Body of pancreas (tissue), 4 donors: Measurements from ENCODE around the gene CYP27B1.

Source experiments
- POLR2A ChIP-seq, 3 donors: fragments of 450-650 bp; IDR thresholded peaks; one replicate each; pipeline ENCODE4 v1.6.1; 2016; ENCODE audit warnings: antibody characterized with exemption in 3 of 3, mild to moderate bottlenecking in 2 of 3
- TF ChIP-seq, protein P1 (sequence below), 7 experiments: fragments of 450-650 bp in 4 of 7; fragments of 200-600 bp in 3 of 7; sonication (generic) in 3 of 7; IDR thresholded peaks; one replicate each; pipeline ENCODE4 v1.5.1; 2016 to 2019; ENCODE audit warnings: antibody characterized with exemption in 7 of 7

DNA sequence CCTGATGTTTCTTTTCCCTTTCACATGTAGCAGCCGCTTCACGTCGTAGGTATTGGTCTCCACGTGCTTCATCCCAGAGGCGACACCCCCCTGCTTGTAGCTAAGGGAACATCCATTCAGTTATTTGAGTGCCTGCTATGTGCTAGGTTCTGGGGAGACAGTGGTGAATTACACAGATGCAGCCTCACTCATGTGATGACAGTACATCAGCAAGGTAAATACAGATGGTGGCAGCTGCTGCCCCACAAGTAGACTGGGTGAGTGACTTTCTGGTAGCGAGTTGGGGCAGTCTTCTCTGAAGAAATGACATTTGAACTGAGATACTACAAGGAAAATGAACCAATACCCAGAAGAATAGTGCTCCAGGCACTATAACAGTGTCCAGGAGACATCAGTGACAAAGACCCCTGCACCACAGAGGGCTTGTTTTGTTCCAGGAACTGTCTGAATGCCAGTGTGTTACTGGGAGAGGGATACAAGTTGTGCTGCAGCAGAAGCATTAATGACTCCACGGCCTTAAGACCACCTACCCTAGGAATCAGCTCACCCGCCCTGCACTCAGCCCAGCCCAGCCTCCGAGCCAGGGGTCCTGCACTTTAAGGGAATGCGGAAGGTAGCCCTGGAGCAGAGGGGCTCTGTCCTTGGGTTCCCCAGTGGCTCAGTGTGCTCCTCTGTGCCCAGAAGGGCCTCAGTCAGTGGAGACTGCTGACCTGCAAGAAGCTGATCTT is 44.3 kb upstream of the CYP27B1 start:
- TF ChIP-seq POLR2A (IDR thresholded peaks at IDR 0.05): no peak
- TF ChIP-seq, protein P1, sequence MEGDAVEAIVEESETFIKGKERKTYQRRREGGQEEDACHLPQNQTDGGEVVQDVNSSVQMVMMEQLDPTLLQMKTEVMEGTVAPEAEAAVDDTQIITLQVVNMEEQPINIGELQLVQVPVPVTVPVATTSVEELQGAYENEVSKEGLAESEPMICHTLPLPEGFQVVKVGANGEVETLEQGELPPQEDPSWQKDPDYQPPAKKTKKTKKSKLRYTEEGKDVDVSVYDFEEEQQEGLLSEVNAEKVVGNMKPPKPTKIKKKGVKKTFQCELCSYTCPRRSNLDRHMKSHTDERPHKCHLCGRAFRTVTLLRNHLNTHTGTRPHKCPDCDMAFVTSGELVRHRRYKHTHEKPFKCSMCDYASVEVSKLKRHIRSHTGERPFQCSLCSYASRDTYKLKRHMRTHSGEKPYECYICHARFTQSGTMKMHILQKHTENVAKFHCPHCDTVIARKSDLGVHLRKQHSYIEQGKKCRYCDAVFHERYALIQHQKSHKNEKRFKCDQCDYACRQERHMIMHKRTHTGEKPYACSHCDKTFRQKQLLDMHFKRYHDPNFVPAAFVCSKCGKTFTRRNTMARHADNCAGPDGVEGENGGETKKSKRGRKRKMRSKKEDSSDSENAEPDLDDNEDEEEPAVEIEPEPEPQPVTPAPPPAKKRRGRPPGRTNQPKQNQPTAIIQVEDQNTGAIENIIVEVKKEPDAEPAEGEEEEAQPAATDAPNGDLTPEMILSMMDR (IDR thresholded peaks at IDR 0.05): no peak
